HG03025 (cell line): Measurements from ENCODE around the gene ASCL2.

Experiments used
- ATAC-seq: cut with Tn5 transposase; IDR thresholded peaks from one replicate; pipeline ENCODE4 v1.9.1; 2021; ENCODE audit warnings: mild to moderate bottlenecking, moderate library complexity; ENCODE audit not compliant: unreplicated experiment, low FRiP score

The ASCL2 gene

DNA sequence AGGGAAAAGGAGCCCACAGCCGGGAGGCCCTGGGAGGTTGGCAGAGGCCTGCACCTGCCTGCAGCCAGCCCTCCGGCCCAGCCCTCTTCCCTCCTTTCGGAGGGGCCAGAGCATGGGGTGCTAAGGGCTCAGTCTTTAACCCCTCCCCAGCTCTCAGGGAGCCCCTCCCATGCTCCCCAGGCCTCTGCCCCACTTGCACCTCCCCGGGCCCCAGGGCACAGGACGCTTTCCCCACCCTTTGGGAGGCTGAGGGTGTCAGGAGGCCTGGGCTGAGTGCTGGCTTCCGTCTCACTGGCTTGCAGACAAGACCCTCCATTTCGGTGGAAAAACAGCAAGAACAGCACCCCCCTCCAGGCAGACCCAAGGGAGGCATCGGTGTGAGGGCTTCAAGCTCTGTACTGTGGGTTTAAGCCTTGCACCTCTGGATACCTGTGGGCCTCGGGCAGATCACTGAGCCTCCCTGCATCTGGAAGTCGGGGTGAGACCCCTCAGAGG lies 7.3 kb downstream of the ASCL2 start:
- no peak for ATAC-seq

DNA sequence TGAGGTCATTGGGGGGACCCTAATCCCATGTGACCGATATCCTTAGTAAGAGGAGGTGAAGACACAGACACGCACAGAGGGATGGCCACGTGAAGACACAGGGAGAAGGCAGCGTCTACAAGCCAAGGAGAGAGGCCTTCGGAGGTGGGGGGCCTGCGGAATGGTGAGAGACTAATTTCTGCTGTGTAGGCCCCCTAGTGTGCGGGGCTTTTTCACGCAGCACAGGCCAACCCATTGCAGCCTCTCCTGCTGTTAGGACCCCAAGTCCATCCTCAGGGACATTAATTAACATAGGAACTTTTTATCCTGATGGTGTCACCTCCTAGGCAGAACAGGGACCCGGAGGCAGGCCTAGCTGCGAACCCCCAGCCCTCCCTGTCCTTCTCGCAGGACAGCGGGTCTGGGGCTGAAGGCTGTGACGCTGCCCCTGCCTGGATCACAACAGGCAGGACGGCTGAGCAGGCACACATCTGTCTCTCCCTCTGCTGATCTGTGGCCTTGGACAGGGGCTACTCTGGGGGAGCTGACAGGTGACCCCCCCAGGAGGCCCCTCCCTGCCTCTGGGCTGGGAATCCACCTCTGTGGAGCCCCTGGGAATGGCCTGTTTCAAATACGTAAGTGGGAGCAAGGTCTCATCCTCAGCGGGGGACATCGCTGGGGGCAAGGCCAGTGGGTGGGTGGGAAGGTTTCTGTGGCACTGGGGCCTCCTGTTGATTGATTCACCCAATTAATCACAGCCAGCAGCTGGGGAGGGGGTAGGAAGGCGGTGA lies 7.9 kb downstream of the ASCL2 start:
- no peak for ATAC-seq

DNA sequence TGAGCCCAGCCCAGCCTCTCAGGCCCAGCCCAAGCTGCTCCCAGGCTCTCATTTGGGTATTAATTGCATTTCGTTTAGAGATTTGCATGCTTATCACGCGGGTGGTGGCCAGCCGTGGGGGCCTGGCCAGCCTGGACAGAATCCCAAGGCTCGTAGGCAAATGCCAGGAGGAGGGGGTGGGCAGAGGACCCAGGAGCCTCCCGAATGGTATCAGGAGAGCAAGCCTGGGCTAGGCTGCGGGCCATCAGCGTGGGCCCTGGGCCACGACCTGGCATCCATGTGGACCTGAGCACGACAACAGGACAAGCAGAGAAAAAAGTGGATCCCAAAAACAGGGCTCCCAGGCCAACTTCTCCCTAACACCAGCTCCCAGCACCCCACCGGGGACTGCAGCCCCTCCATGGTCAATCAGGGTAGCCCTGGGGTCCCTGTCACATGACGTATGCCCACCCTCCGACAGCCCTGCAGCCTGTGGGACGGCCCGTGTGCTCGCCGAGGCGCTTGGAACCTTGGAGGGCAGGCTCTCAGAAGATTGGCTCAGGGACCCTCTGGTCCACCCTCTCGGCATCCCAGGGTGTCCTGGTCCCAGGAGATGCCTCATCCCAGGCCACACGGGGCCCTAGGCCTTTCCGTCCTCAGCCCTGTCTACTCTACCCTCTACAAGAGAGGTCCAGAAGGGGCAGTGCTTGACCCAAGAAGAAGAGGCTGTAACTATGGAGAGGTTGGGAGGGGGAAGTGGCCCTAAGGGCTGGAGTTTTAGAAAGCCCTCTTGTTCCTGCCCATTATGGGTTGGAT lies 8.8 kb downstream of the ASCL2 start:
- no peak for ATAC-seq

DNA sequence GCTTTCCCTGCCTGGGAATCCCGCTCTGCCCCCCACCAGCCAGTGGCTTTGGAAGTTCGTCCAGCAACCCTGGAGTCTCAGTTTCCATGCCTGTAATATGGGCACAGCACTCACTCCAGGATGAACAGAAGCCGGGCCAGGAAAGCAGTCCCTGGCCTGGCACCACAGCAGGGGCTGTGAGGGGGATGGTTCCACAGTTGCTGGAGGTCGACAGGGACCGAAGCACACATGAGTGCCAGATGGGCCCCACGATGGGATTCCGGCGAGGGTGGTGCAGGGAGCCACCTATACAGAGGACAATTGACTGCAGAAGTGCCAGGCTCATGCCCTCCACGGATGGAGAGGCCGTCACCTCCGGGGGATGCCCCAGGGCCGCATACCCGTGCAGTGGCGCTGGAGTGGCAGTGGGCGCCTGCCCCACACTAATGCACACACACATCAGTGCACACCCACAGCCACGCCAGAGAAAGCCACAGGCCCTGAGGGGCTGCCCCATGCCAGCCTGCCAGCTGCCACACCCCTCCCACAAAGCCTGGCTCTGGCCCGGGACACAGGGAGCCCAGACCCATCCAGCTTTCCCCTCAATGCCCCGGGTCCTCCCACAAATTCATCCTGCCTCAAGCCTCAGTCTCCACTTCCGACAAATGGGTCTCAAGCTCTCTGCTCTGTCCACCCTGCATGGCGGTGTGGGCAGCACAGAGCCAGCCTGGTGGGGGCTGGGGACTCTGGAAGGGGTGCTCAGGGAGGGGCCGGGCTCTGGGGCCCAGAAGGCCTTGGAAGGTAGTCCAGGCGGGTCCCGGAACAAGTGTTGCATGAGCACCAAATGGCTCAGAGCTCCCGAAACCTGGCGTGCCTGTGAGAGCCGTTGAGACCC lies 9.7 kb downstream of the ASCL2 start:
- no peak for ATAC-seq

DNA sequence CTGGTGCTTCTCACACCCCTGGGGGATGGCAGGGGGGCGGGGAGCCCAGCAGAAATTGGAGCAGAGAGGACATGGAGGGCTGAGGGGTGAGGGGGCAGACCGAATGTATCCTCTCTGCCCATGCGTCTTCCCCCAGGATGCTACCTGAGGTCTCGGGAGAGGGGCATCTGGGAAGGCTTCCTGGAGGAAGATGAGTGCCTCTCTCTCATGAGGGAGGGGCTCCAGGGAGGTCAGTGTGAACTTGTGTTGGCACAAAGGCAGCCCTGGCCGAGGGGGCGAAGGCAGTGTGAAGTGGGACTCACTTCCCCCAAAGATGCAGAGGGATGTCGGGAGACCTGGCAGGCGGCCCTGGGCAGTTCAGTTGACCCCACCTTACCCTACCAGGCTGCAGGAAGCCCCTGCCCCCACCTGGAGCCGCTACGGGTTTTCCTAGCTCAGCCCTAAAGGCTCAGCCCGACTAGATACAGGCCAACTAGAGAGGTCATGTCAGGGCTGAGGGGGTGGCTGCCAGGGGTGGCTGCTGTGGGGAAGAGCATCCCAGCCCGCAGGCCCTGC lies 10.4 kb downstream of the ASCL2 start:
- ATAC-seq = no peak

DNA sequence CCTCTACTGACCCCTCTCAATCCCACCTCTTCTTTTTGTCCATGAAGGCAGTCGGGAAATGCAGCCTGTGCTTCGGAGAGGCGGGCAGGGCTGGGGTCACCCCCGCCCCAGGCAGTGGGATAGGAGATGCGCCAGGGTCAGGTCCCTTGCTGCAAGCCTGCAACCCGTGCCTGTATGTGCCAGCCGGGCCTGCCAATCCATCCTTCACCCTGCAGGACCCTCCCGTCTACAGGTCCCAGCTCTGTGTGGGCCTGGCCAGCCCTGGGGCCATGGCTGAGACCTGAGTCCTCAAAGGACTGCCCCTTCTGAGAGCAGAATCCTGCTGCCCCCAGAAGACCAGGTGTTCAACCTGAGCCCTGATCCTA lies 10.9 kb downstream of the ASCL2 start:
- no peak for ATAC-seq

DNA sequence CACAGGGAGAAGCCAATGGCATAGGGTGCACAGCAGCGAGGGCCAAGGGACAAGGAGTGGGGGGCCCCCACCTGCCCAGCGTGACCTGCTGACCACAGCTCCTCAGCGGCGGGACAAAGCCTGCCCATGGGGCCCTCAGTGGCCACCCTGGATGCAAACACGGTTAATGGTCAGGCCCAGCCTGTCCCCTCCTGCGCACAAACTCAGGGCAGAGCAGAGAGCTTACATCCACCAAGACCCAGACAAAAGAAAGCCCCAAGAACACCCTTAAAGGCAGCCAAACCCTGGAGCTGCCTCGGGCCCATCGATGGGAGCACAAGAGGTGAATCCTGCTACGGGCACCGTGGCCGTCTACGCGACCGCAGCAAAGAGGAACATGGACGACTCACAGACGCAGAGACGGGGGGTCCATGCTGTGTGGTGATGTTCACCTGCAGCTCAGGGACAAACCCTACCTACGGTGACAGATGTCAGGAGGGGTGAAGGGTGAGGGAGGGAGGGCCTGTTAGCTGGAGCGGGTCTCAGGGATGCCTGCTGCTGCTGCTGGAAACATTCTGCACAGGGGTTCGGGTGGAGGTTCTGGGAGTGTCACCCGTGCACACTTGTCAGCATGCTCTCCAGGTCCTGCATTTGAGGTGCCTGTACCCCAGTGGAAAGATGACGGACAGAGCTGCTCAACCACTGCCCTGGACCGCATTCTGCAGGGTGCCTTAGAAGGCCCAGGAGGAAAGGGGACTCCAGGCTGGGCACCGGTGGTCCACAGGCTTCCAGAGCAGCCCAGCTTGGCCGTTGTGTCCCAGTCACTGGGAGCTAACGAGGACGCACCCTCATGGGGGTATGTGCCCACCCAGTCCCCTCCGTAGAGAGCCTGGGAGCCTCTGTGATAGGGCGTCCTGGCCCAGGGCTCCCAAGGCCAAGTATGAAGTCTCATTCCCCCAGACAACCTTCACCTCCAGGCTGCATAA lies 11.6 kb downstream of the ASCL2 start:
- no peak for ATAC-seq

DNA sequence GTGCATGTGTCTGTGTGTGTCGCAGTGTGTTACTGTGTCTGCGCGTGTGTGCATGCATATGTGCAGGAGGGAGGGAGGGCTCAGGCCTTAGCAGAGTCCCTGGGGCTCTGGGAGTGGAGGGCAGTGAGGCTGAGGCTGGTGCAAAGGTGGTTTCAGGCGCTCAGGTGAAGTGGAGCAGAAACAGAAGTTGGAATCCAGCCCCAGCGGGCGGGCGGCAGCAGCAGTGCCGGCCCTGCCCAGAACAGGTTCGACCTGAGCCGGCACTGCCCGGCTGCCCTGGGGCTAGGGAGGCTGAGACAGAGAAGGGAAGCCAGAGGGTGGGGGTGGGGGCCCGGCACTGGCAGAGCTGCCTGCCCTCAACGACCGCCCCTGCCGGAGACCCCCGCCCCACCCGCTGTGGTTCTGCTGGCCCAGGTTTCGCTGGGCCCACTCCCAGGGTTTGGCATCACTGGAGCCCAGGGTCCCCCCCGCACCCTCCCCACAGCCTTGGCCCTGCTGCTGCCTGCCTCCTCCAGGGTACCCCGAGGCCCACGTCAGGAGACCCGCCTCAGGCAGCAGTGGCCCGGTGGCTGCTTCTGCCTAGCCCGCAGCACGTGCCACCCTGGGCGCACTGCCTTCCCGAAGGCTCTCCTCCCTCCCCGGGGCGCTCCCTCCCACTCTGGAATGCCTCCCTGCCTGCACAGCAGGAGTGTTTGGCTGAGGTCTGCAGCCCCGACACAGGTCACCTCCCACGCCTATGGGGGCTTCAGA lies 13.3 kb downstream of the ASCL2 start:
- no peak for ATAC-seq

DNA sequence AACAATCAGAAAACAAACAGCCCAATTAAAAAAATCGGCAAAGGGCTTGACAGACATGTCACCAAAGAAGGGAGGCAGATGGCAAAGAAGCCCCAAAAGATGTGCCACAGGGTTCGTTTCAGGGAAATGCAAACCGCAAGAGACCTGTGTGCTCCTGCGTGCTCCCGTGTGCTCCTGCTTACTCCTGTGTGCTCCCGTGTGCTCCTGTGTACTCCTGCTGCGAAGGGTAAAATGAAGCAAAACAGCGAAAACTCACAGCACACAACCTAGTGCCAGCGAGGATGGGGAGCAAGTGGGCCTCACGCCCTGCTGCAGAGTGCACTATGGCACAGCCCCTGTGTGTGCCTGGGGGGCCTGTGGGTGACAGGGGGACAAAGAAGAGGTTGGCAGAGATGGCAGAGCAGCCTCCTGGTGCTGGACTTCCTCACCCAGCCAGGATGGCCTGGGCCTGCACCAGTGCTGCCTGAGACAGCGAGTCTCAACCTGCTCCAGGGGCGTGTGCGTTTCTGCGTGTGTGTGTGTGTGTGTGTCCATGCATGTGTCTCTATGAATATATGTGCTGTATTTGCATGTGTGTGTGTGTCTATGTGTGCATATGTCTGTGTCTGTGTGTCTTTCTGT lies 14.0 kb downstream of the ASCL2 start:
- no peak for ATAC-seq

DNA sequence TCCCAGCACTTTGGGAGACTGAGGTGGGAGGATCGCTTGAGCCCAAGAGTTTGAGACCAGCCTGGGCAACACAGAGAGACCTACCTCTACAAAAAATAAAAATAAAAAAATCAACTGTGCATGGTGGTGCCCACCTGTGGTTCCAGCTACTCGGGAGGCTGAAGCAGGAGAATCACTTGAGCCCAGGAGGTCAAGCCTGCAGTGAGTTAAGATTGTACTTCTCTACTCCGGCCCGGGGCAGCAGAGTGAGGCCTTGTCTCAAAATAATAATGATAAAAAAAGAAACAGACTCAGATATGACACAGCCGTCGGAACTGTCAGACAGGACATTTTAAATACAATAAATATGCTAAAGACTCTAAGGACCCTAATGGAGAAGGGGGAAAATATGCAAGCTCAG lies 18.4 kb downstream of the ASCL2 start:
- no peak for ATAC-seq

DNA sequence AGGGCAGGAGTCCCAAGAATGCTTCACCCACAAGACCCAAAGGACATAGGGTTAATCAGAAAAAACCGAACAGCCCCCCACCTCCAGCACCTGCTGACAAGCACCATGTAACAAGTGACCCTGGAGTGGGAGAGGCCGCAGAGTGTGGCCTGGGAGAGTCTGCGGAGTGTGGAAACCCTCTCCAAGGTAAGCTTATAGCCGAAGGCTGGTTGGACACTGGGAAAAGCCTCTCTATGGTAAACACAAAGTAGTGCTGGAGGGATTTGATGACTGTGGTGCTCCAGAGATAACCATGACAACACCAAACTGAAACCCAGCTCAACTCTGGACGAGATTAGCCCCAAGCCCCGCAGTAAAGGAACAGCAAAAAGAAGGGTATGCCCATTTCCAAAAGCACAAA lies 19.2 kb downstream of the ASCL2 start:
- no peak for ATAC-seq

DNA sequence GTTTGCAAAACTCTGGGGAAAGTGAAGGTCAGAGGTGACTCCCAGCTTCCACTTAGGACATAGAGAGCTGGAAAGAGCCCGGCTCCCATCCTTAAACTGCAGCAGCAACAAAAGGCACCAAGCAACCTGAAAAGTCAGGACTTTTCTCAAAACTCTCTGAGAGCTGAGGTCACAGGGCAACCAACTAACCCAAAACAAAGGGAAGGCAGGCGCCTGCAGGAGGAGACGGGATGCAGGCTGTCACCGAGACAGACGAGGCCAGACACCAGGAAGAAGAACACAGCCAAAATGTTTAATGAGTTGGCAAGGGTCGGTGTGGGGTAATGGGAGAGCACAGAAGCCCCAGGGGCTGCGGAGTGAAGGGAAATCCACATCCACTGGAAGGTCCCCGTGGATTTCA lies 19.9 kb downstream of the ASCL2 start:
- no peak for ATAC-seq

DNA sequence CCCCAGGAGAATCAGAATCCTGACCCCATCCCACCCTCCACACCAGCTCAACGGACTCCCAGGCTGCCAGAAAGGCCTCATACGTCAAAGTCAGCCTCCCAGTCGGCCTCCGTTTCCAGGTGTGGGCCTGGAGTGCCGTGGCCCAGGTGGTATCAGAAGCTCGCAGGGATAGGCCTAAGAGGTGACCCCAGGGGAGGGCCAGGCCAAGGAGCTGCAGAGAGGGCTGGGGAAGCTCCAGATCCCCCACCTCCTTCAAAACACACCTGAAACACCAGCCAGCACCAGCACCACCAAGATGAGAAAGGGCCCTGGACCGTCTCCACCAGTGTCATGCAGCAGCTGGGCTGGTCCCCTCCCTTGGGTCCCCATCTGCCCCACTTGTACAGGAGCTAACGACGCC lies 20.3 kb downstream of the ASCL2 start:
- ATAC-seq = no peak

DNA sequence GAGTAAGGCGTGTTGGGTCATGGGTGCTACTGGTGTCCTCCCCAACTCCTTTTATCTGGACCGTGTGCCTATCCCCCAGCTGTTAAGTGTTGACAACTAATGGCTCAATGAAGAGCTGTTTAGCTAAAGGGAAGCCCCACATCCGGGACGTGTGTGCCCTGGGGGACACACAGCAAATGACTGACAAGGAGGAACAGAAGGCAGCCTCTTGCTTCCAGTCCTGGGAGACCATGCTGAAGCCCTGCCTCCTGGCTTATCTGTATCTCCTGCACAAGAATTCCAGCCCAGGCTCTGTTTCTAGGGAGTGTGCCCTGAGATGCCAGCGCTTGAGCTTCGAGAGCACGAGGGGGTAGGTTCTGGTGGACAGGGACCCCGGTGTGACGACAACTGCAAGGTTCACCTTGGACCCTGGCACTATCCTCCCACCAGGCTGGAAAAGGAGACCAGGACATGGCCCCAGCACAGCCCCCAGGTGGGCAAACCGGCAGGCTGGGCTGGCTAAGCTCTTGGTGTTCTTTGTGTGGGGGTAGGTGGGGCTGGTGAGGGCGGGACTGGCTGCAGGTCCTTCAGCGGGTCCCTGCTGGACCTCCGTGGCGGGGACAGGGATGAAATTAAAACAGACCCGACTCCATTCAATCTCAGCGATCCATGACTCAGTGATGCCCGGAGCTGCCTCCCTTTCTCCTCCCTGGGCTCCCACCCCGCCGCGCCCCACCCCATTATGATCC lies 21.0 kb downstream of the ASCL2 start:
- ATAC-seq = no peak

DNA sequence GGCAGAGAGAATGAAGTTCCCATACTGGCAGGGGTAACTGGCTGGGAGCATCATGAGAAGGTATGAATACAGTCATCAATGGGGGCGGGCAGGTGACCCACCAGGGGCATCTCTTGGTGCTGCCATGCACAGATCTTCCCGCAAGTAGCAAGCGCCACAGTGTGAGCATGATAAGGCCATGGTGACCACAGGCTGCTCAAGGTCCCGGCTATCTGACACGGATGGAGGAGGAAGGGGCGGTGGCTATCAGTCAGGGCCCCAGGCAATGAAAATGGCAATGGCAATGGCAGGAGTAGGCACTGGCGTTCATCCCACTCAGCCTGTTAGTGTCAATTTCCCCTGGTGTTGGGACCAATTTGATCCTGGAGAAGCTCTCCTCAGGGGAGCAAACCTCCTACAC lies 21.6 kb downstream of the ASCL2 start:
- no peak for ATAC-seq

DNA sequence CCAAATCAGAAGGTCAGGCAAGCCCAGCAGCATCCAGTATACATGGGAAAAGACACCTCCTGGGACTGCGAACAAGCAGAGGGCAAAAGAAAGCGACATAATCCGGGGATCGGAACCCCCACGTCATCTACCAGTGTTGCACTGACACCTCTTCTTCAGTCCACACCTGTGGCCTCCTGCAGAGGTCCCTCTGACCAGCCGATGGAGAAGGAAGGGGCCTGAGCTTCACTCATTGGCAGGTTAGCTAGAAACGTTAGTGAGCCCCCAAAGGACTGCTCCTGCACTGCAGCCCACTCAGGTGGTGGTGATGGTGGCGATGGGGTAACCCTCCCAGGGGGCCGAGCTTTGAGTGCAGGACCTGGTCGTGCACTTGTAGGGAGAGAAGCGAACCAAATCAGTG lies 22.1 kb downstream of the ASCL2 start:
- no peak for ATAC-seq

DNA sequence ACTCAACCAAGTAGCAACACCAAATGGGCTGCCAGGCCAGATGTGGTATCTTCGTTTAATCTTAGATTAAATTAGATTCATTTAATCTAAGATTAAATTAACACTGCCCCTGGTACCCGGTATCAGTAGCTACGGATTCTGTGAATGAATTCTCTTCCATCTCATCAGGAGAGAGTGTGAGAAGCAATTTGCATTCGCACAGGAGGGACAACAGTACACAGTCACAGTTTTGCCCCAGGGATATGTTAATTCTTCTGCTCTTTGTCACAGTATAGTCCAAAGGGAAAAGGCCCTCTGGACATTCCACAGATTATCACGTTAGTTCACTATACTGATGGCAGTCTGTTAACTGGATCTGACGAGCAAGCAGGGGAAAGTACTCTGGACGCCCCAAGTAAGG lies 22.9 kb downstream of the ASCL2 start:
- no peak for ATAC-seq

DNA sequence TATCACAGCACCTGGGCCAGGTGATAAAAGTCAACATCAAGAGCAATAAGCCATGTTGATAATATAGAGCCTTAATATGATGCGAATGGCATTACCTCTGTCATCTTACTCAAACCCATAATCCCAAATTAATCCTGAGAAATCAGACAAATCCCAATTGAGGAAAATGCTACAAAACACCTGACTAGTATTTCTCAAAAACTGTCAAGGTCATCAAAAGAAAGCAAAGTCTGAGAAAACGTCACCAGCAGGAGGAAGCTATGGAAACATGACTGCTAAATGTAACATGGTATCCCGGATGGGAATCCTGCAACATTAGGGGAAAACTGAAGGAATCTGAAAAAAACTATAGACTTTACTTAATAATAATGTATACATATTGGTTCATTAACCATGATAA lies 29.6 kb downstream of the ASCL2 start:
- no peak for ATAC-seq
